ENCODE results near the gene CXXC5.

The CXXC5 gene

DNA sequence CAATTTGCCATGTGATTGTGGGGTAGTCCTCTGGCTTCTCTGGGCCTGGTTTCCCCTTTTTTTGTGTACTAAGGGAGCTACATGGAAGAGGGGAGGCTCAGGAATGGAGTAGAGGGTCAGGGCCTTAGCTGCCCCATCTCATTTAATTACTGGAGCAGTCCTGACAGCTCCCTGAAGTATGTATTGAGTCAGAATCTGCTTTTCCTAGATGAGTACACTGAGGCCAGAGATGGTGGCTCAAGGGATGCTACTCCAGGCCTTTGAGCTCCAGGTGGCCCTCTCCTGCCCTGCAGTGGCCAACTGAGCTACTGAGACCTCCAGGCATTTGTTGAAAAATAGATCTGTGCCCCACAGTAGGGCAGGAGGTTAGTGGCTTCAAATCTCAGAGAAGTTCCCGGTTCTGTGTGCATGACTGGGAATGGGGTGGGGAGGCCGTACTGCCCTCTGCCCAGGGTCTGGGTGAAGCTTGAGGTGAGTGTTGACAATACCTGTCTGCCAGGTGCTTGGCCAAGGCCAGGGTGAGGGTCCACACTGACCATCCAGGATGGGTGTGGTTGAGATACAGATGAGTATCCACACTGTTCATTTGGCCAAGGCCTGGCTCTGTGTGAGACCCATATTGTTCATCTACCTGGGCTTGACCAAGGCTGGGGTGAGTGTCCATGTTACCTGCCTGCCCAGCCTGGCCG, 45.7 kb downstream of the CXXC5 start:
- in situ Hi-C loops (cut with HindIII; ENCODE audit: low pct_unique_long_range_greater_than_20kb, low sequenced_read_pairs) = no loop called here
- TF ChIP-seq JUND (IDR thresholded peaks at IDR 0.05; ENCODE audit: low read depth) = no peak

DNA sequence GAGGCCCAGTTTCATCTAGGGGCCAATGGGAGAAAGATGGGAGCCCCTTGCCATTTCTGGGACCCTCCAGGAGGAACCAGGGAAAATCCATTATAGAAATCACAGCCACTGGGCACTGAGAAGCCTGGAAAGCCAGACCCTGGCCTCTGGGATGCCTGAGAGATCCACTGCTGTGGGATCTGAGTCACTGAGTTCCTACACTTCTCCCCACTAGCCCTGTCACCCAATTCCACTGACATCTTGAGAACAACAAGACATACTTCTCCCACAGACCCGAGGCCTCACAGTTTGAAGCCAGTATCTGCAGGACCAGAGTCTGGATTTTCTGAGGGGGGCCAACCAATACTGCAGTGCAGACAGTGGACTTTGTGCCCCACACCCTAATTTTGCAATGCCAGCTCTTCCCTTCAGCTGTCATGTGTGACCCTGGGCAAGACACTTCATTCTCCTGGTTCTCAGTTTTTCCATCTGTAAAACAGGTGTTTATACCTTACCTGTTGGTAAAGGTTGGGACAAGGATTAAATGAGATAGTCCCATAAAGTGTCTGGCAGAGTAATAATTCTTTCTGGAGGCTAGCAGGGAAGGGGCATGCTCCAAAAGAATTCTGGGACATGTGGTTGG, 46.5 kb downstream of the CXXC5 start:
- no peak for DNase-seq (ENCODE audit: low read depth in 1 of 2, low spot score in 1 of 2)
- in situ Hi-C loops (cut with HindIII; ENCODE audit: low pct_unique_long_range_greater_than_20kb, low sequenced_read_pairs) = no loop called here
- TF ChIP-seq JUND (IDR thresholded peaks at IDR 0.05; ENCODE audit: low read depth) = no peak

More for the DNA sequence above, 45.7 kb downstream of the CXXC5 start:
- DNase-seq (ENCODE audit: low read depth in 1 of 2, low spot score in 1 of 2) = no peak

DNA sequence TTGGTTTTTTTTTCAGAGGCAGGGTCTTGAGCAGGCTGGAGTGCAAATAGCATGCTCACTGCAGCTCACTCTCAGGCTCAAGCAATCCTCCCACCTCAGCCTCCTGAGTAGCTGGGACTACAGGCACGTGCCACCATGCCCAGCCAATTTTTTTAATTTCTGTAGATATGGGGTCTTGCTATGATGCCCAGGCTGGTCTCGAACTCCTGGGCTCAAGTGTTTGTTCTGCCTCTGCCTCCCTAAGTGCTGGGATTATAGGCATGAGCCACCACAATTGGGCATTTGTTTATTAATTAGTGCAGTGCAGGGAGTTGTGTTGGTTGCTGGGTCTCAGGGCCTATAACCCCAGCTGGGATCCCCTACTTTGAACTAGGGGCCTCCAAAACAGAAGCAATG, 47.0 kb downstream of the CXXC5 start:
- no peak for TF ChIP-seq JUND (IDR thresholded peaks at IDR 0.05; ENCODE audit: low read depth)
- DNase-seq (ENCODE audit: low read depth in 1 of 2, low spot score in 1 of 2) = no peak
- in situ Hi-C loops (cut with HindIII; ENCODE audit: low pct_unique_long_range_greater_than_20kb, low sequenced_read_pairs) = no loop called here

DNA sequence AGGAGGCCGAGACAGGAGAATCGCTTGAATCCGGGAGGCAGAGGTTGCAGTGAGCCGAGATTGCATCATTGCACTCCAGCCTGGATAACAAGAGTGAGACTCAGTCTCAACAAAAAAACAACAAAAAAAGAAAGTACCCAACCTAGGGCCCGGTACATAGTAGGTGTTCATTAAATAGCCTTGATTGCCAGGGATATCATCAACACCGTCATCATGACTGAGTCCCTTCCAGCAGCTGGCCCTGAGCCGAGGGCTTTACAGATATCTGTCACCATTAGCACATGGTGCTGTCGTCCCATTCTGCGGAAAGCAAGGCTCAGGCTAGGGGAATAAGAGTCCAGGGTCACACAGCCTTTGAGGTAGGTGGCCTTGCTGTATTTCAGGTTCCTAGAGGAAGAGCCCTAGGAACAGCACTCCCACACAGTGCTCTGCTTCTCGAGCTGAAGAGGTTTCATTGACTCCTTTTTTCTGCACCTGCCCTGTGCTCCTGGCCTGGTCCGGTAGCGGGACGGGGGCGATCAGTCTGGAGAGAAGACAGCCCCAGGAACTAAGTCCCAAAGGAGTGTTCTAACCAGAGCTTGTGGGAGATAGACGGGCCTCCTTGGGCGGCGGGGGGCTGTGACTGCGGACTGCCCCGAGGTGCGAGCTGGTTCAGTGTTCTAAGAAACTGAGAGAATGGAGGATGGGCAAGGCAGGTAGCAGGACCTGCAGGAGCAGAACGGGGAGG, 48.2 kb downstream of the CXXC5 start:
- no peak for TF ChIP-seq JUND (IDR thresholded peaks at IDR 0.05; ENCODE audit: low read depth)
- in situ Hi-C loops (cut with HindIII; ENCODE audit: low pct_unique_long_range_greater_than_20kb, low sequenced_read_pairs) = no loop called here
- no peak for DNase-seq (ENCODE audit: low read depth in 1 of 2, low spot score in 1 of 2)

DNA sequence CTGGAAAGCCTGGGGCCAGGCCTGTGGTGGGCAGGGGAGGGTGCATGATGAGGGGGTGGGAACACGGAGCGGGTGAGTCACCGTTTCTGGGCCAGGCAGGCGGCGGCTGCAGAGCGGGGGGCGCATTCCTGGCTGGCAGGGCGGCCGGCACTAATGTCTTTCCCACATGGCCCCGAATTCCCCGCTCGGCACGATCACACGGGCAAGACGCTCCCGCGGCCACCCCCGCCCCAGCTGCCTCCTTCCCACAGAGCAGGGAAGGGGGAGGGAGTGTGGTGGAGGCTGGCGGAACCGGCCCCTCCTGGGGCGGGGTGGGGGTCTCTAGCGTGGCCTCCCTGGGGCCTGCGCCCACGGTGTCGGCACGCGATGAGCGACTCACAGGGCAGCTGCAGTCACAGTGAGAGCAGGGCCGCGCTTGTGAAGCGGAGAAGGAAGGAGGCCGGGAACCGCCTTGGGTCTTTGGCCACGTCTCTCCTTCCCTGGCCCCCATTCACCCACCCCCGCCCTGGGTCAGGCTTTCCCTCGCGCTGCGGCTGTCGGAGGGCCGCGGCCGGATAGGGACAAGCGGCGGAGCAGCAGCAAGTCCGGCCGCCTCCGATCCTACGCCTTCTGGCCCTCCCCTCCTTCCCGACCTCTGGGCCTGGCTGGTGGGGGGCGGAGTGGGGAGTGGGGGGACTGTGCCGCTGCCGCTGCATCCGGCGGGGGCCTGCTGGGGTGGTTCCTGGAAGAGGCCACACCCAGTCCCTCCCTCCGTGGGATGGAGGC, 48.9 kb downstream of the CXXC5 start:
- in situ Hi-C loops (cut with HindIII; ENCODE audit: low pct_unique_long_range_greater_than_20kb, low sequenced_read_pairs) = no loop called here
- no peak for TF ChIP-seq JUND (IDR thresholded peaks at IDR 0.05; ENCODE audit: low read depth)
- DNase-seq (ENCODE audit: low read depth in 1 of 2, low spot score in 1 of 2) = no peak

DNA sequence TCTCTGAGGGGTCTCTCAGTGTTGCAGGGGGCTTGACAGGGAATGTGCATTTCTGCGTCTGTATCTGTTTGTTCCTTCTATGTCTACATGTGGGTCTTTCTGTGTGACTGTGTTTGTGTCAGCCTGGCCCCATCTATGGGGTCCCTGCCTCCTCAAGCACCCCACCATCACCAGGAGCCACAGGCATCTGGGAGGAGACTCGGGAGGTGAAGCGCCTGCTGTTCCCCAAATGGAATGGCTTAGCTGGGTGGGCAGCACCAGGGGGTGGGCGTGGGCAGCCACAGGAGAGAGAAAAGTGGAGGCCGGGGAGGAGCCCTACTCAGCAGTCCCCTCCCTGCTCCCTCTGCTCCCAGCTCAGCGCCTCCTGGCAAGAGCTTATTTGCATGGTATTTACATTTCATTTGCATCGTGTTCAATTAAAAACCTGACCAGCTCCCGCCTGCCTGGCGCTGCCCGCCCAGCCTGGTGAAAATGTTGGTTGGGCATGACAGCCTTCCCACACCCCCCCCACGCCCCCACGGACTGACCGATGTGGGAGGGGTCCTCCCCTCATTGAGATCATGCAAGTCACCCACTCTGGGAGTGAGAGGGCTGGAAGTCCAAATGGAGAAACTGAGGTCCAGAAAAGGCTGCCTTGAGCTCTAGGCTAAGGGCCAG, 50.5 kb downstream of the CXXC5 start:
- DNase-seq (ENCODE audit: low read depth in 1 of 2, low spot score in 1 of 2) = no peak
- in situ Hi-C loops (cut with HindIII; ENCODE audit: low pct_unique_long_range_greater_than_20kb, low sequenced_read_pairs) = no loop called here
- TF ChIP-seq JUND (IDR thresholded peaks at IDR 0.05; ENCODE audit: low read depth) = no peak

DNA sequence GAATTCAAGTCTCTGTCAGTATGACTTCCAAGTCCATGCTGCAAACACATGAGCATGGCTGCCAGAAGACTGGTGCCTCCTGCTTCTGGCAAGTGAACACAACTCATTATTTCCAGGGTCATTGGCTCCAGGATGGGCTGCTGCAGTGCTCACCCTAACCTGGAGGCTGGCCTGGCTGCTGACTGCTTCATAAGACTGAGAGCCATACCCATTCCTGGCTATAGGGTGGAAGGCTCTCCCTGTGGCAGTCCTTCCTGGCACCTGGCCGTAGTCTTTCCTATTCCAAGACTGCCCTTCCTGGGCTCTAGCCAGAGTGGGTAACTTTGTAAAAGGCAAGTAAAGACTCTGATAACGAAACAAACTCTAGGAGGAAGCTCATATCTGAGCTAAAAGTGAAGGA, 51.2 kb downstream of the CXXC5 start:
- no peak for DNase-seq (ENCODE audit: low read depth in 1 of 2, low spot score in 1 of 2)
- TF ChIP-seq JUND (IDR thresholded peaks at IDR 0.05; ENCODE audit: low read depth) = no peak
- in situ Hi-C loops (cut with HindIII; ENCODE audit: low pct_unique_long_range_greater_than_20kb, low sequenced_read_pairs) = no loop called here

DNA sequence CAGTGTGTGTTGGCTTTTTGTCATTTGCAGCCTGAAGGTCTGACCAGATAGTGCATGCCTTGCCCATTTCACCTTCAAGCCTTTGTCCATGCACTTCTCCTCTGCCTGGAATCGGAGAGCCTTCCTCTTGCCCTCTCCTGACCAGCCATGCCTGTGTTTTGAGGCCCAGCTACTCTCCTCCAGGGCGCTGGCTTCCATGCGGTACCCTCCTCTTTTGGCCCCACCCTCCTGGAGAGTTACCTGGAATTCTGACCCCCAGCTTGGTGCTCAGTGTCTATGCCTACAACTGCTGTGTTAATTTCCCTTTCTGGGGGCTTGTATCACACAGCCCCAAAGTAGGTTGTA, 52.5 kb downstream of the CXXC5 start:
- no peak for TF ChIP-seq JUND (IDR thresholded peaks at IDR 0.05; ENCODE audit: low read depth)
- in situ Hi-C loops (cut with HindIII; ENCODE audit: low pct_unique_long_range_greater_than_20kb, low sequenced_read_pairs) = no loop called here
- no peak for DNase-seq (ENCODE audit: low read depth in 1 of 2, low spot score in 1 of 2)

DNA sequence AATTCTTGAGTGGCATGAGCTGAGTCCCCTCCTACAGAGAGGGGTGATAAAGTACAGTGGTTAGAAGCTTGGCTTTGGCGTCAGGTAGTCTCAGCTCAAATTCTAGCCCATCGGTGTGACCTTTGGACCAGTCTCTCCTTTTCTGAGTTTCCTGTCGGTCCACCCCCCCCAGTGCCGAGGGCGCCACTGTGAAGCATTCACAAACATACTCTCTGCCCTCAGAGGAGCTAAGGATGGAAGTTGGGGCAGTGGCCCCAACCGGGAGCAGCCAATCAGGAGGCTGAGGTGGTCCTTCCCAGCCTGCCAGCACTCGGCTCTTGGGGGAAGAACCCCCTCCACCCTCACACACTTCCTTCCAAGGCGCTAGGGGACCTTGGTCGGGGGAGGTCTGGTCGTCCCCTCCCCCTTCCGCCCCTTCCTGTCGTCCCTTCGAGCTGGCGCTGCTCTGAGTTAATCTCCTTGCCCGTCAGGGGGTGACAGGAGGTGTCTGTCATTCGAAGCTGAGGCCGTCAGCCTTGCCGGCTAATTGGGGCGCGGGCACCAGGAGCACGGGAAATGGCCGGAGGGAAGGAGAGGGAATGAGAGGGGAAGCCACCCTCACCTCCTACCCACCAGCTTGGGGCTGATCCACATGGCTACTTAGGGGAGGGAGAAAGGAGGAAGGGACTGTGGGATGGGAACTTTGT, 53.0 kb downstream of the CXXC5 start:
- no peak for TF ChIP-seq JUND (IDR thresholded peaks at IDR 0.05; ENCODE audit: low read depth)
- in situ Hi-C loops (cut with HindIII; ENCODE audit: low pct_unique_long_range_greater_than_20kb, low sequenced_read_pairs) = no loop called here
- no peak for DNase-seq (ENCODE audit: low read depth in 1 of 2, low spot score in 1 of 2)

DNA sequence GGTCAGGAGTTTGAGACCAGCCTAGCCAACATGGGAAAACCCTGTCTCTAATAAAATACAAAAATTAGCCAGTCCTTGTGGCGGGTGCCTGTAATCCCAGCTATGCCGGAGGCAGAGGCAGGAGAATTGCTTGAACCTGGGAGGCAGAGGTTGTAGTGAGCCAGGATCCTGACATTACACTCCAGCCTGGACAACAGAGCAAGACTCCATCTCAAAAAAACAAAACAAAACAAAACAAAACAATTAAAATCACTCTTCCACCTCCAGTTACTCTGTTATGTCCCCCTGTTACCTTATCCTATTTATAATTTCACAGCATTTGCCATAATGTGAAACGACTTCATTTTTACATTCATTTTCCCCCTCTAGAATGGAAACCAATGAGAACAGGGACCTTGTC, 54.4 kb downstream of the CXXC5 start:
- in situ Hi-C loops (cut with HindIII; ENCODE audit: low pct_unique_long_range_greater_than_20kb, low sequenced_read_pairs) = no loop called here
- DNase-seq (ENCODE audit: low read depth in 1 of 2, low spot score in 1 of 2) = no peak
- no peak for TF ChIP-seq JUND (IDR thresholded peaks at IDR 0.05; ENCODE audit: low read depth)

DNA sequence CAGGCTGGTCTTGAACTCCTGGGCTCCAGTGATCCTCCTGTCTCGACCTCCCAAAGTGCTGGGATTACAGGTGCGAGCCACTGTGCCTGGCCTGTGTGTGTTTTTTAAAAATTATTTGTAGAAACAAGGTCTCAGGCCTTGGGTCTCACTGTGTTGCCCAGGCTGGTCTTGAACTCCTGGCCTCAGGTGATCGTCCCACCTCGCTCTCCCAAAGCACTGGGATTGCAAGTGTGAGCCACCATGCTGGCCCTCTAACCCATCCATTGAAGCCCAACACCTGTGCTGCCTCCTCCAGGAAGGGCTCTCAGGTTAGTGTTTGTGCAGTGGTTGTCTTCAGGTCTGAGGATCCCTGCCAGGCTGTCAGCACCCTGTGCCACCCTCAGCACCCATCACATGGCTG, 56.6 kb downstream of the CXXC5 start:
- TF ChIP-seq JUND (IDR thresholded peaks at IDR 0.05; ENCODE audit: low read depth) = no peak
- no peak for DNase-seq (ENCODE audit: low read depth in 1 of 2, low spot score in 1 of 2)
- in situ Hi-C loops (cut with HindIII; ENCODE audit: low pct_unique_long_range_greater_than_20kb, low sequenced_read_pairs) = no loop called here

DNA sequence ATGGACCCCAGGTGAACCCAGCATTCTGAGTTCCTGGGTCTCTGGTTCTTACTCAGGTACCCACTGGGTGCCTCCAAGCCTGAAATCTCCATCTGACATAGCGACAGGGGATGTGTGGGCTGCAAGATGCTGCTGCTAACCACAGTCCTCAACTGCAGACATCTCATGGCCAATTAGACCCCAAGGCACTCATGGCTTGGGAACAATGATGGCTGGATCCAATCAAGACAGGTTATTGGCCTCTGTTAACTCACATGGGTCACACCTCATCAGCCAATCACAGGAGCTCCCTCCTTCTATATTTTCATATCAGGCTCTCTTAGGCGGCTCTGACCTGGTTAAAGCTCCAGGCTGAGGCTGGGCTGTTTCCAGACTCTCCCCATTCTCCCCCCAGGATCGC, 57.0 kb downstream of the CXXC5 start:
- no peak for TF ChIP-seq JUND (IDR thresholded peaks at IDR 0.05; ENCODE audit: low read depth)
- no peak for DNase-seq (ENCODE audit: low read depth in 1 of 2, low spot score in 1 of 2)
- in situ Hi-C loops (cut with HindIII; ENCODE audit: low pct_unique_long_range_greater_than_20kb, low sequenced_read_pairs) = no loop called here

All from T47D (cell line).